HG03159 (cell line): ENCODE data around the gene EYA2.
"Not testable (repeated sequence)": the region's sequence is repeated elsewhere in the genome, so short reads cannot be mapped to it uniquely, and the experiment has no call there.

Experiments used
- ATAC-seq: cut with Tn5 transposase; IDR thresholded peaks from one replicate; pipeline ENCODE4 v1.9.1; 2021; ENCODE audit warnings: mild to moderate bottlenecking, moderate library complexity; ENCODE audit not compliant: unreplicated experiment

The EYA2 gene

GRCh38 chr20:46894971-46895905 is 595 bp downstream of the EYA2 start:
- no peak for ATAC-seq

DNA sequence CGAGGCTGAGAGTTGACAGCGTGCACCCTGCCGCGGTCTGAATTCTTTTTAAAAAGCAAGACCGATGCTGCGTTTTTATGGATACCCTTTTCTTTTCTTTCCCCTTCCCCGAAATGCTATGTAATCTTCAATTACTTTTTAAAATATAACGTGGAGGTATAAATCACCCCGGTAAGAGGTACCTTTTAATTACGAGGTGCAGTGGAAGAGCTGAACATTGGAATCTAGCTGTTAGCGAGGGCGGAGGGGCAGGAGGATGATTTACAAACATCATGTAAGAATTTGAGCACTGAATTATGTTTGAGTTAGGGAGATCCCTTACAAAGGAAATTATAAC is 1.2 kb downstream of the EYA2 start:
- ATAC-seq, result no peak

DNA sequence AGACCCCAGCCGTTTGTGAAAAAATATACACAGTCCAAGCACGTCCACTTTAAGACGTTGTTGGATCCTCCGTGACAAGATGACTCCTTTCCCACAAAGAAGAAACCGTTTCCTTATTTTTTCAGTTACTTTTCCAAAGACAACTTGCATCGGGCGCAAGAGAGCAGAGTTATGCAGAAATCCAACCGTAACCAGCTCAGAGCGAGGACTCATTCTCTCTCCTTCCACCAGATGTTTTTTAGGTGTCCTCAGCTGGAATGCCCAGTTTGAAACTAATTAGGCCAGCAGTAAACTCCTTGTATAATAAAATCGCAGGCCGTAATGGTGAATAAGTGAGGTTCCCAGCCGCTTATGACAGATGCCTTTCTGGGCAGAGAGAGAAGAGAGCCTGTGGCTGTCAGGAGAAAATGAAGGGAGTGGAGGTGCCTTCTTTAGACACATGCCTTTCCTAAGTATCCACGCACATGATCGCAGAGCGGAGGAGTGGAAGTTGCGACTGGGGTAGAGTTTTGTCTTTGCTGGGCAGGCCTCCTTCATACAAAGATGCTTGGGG is 2.8 kb downstream of the EYA2 start:
- ATAC-seq, result no peak

- no peak for ATAC-seq
These were observed 3.8 kb downstream of the EYA2 start for GRCh38 chr20:46898423-46898822.

- no peak for ATAC-seq
These were observed 5.0 kb downstream of the EYA2 start for GRCh38 chr20:46899621-46900020.

GRCh38 chr20:46900086-46900485 is 5.4 kb downstream of the EYA2 start:
- ATAC-seq, result no peak

- no peak for ATAC-seq
These were observed 6.2 kb downstream of the EYA2 start for GRCh38 chr20:46900826-46901225.

GRCh38 chr20:46901638-46902037 is 7.0 kb downstream of the EYA2 start:
- no peak for ATAC-seq

- no peak for ATAC-seq
These were observed 8.6 kb downstream of the EYA2 start for GRCh38 chr20:46903256-46903655.

DNA sequence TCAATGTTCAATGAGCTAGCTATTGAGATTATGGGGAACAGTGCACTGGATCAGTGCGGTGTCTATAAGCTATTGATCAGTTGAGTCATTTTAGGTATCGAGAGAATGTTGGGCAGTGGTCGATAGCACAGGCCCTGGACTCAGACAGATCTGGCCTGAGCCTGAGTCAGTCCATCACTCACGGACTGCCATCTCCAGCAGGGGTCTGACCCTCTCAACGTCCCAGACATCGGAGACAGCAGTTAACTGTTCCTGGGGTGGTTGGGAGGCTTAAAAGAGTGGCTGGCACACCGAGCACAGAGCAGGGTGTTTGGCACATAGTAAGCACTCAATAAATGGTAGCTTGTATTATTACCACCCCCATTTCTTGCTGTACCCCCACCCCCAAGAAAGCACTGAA is 9.3 kb downstream of the EYA2 start:
- ATAC-seq, result no peak

- no peak for ATAC-seq
These were observed 10.9 kb downstream of the EYA2 start for GRCh38 chr20:46905364-46906125.

- no peak for ATAC-seq
These were observed 18.8 kb downstream of the EYA2 start for GRCh38 chr20:46913329-46914044.

GRCh38 chr20:46914789-46915379 is 20.2 kb downstream of the EYA2 start:
- no peak for ATAC-seq

GRCh38 chr20:46915575-46916257 is 21.1 kb downstream of the EYA2 start:
- ATAC-seq, result no peak

DNA sequence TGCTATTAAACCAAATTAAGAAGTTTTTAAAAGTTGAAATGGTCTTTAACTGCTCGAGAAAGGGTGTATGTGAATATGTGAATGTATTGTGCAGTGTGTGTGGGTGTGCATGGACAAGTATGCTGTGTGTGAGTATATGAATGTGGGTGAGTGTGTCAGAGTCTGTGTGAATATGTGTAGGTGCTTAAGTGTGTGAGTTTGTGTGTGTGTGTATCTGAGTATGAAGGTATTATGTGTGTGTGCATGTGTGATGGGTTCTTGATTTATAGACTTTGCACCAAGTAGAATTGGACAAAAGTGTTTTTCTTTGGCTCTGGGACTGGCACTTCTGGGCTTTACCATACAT is 21.6 kb downstream of the EYA2 start:
- ATAC-seq, result no peak

- ATAC-seq, result no peak
These were observed 22.5 kb downstream of the EYA2 start for GRCh38 chr20:46917155-46917554.

GRCh38 chr20:46920114-46920513 is 25.5 kb downstream of the EYA2 start:
- no peak for ATAC-seq

GRCh38 chr20:46922841-46923240 is 28.2 kb downstream of the EYA2 start:
- ATAC-seq, result not testable (repeated sequence)

- ATAC-seq, result no peak
These were observed 28.9 kb downstream of the EYA2 start for GRCh38 chr20:46923550-46923949.

DNA sequence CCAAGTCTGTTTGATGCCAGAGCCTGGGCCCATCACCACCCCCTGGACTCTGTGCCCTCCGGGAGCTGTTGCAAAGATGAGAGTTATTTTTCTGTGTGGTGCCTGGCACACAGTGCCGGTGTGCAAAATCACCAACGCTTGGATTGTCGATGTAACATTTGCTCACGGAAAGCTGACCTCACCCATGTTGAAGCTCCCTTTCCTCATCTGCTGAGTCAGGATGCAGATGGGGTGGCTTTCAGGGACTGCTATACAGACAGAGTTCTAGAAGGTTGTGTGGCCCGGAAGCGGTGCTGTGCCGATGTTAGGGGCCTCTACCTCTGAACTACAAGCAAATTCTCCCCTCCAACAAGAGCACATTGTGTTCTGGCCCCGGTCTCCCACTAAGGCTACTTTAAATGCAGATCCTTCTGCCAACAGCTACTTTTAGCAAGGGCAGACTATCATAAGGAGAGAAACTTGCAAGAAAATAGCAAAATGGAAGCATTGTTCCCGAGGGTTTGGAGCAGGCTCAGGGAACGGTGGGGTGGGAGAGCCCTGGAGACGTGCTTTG is 34.0 kb downstream of the EYA2 start:
- no peak for ATAC-seq
